K562 (cell line): ENCODE results near the gene MRPL41. TPM values are rescaled to one million over a fixed set of nuclear protein-coding genes. Genes with fewer than 3 reads are reported as not detected.
A peak's percentile ranks its signal among the peaks of the same experiment; 100 is the strongest.

Experiments used
- CCNT2 ChIP-seq: IDR thresholded peaks from 2 replicates; pipeline ENCODE4 v1.6.1; 2011; ENCODE audit warnings: borderline replicate concordance, low read depth, mild to moderate bottlenecking, moderate library complexity, mixed read lengths, low read length; ENCODE audit not compliant: insufficient read length; ENCODE audit errors: extremely low read depth
- CHCHD3 ChIP-seq: fragments of 250-450 bp; sonication (Bioruptor Pico); IDR thresholded peaks from 2 replicates; pipeline ENCODE4 v2.1.2; 2022; ENCODE audit warnings: mild to moderate bottlenecking
- CHD4 ChIP-seq: fragments of 200-600 bp; sonication (generic); IDR thresholded peaks from 3 replicates; pipeline ENCODE4 v1.6.1; 2012; ENCODE audit warnings: low read depth, mild to moderate bottlenecking, mixed read lengths, low read length, inconsistent platforms; ENCODE audit not compliant: insufficient read depth, insufficient replicate concordance, poor library complexity, severe bottlenecking
- ELF1 ChIP-seq: fragments of 200-800 bp; sonication (Bioruptor generic); IDR thresholded peaks from 2 replicates; pipeline ENCODE4 v1.6.1; 2016; ENCODE audit warnings: missing genetic modification characterization, missing compliant biosample characterization
- HCFC1 ChIP-seq: IDR thresholded peaks from 2 replicates; pipeline ENCODE4 v1.6.1; 2012; ENCODE audit warnings: low read depth, low read length, improper control_type of control experiment
- LEF1 ChIP-seq: fragments of 450-650 bp; IDR thresholded peaks from 2 replicates; pipeline ENCODE4 v1.6.1; 2016; ENCODE audit warnings: mild to moderate bottlenecking
- NR3C1 ChIP-seq: sonication (generic); formaldehyde crosslinking; IDR thresholded peaks from 2 replicates; pipeline ENCODE4 v1.8.1; 2022; ENCODE audit warnings: missing genetic modification reagents
- RAD21 ChIP-seq, 2 experiments: fragments of 250-450 bp in 1 of 2; fragments of 450-650 bp in 1 of 2; sonication (Bioruptor Pico) in 1 of 2; formaldehyde crosslinking in 1 of 2; IDR thresholded peaks in 1 of 2; conservative IDR thresholded peaks in 1 of 2; 2 replicates each; pipeline versions ENCODE4 v1.4.0 to v1.8.0; 2020 to 2022; ENCODE audit warnings: mild to moderate bottlenecking in 2 of 2, moderate library complexity in 1 of 2
- TFAM ChIP-seq: fragments of 250-450 bp; sonication (Bioruptor Pico); conservative IDR thresholded peaks from 2 replicates; pipeline ENCODE4 v1.5.0; 2021; ENCODE audit warnings: mild to moderate bottlenecking, moderate library complexity
- ZC3H11A ChIP-seq: IDR thresholded peaks from 2 replicates; pipeline ENCODE4 v1.6.1; 2012; ENCODE audit warnings: low read depth, low read length, improper control_type of control experiment
- ZNF644 ChIP-seq: fragments of 200-800 bp; sonication (Bioruptor generic); IDR thresholded peaks from 2 replicates; pipeline ENCODE4 v1.6.1; 2016; ENCODE audit warnings: low read depth, missing genetic modification characterization, missing compliant biosample characterization
- ZNF764 ChIP-seq: fragments of 250-450 bp; sonication (Bioruptor Pico); IDR thresholded peaks from 2 replicates; pipeline ENCODE4 v1.4.0; 2020; ENCODE audit warnings: low read depth, mild to moderate bottlenecking, moderate library complexity
- polyA plus RNA-seq, 8 experiments: library from polyadenylated mRNA; depleted of rRNA in 4 of 8; stranded (reverse) in 5 of 8; unstranded in 3 of 8; fragments of >200 nt; fragmentation: Nextera tagmentation in 2 of 8; fragmentation: Illumina TruSeq in 1 of 8; extraction: Ambion mirVana in 2 of 8; extraction: Trizol in 1 of 8; gene quantifications; 2 replicates each; pipeline versions ENCODE4 v1.2.1 to v1.2.3, GENCODE V29; 2011 to 2014; ENCODE audit warnings: inconsistent platforms in 1 of 8, missing spikeins in 1 of 8
- total RNA-seq, 7 experiments: library from RNA; depleted of rRNA in 6 of 7; stranded (reverse); fragments of >200 nt in 6 of 7; fragmentation: Illumina TruSeq in 2 of 7; extraction: Trizol in 2 of 7; gene quantifications; 2 replicates each; pipeline versions ENCODE4 v1.2.1 to v1.2.3, GENCODE V29; 2011 to 2021; ENCODE audit warnings: low replicate concordance in 1 of 7
- TF ChIP-seq, protein P1 (sequence below): fragments of 450-650 bp; IDR thresholded peaks from 2 replicates; pipeline ENCODE4 v1.6.1; 2017; ENCODE audit warnings: antibody characterized with exemption, mild to moderate bottlenecking
- TF ChIP-seq, protein P2 (sequence below), 3 experiments: fragments of 200-800 bp in 1 of 3; fragments of 250-450 bp in 1 of 3; fragments of 450-650 bp in 1 of 3; sonication (Bioruptor Pico) in 1 of 3; sonication (Bioruptor generic) in 1 of 3; formaldehyde crosslinking in 1 of 3; IDR thresholded peaks; 2 replicates each; pipeline versions ENCODE4 v1.6.1 to v1.8.0; 2016 to 2022; ENCODE audit warnings: mild to moderate bottlenecking in 2 of 3, missing genetic modification characterization in 2 of 3, missing compliant biosample characterization in 1 of 3, moderate library complexity in 1 of 3
- TF ChIP-seq, protein P3 (sequence below): IDR thresholded peaks from 2 replicates; pipeline ENCODE4 v1.6.1; 2012; ENCODE audit warnings: low read depth, low read length, improper control_type of control experiment, borderline replicate concordance
- TF ChIP-seq, protein P4 (sequence below): fragments of 450-650 bp; IDR thresholded peaks from 2 replicates; pipeline ENCODE4 v1.6.1; 2017; ENCODE audit warnings: antibody characterized with exemption

Gene MRPL41
- total and polyA plus RNA-seq, 9 of the 15 experiments (the other 6 are each of a cell fraction or from before 2014, with no cell fraction given) = 2.6 to 259 (median 21.6) TPM

DNA sequence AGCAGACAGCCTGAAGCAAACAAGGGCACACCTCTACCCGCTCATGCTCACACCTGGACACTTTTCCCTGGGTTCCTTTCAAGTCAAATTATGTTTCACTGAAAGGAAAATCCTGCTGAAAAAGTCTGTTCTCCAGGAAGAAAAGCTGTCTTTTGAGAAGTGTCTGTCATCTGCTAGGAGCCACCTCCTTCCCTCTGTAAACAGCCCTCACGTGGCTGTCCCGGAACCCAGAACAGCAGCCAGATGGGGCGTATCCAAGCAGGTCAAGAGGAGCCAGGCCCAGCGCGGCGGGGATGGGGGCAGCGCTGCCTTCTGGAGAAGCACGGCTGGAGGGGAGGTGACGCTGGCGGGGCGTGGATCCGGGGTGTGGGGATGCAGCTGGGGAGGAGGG lies 1.5 kb upstream of the MRPL41 start, which contains the start of gene PNPLA7 (continued):
- TF ChIP-seq, protein P1, sequence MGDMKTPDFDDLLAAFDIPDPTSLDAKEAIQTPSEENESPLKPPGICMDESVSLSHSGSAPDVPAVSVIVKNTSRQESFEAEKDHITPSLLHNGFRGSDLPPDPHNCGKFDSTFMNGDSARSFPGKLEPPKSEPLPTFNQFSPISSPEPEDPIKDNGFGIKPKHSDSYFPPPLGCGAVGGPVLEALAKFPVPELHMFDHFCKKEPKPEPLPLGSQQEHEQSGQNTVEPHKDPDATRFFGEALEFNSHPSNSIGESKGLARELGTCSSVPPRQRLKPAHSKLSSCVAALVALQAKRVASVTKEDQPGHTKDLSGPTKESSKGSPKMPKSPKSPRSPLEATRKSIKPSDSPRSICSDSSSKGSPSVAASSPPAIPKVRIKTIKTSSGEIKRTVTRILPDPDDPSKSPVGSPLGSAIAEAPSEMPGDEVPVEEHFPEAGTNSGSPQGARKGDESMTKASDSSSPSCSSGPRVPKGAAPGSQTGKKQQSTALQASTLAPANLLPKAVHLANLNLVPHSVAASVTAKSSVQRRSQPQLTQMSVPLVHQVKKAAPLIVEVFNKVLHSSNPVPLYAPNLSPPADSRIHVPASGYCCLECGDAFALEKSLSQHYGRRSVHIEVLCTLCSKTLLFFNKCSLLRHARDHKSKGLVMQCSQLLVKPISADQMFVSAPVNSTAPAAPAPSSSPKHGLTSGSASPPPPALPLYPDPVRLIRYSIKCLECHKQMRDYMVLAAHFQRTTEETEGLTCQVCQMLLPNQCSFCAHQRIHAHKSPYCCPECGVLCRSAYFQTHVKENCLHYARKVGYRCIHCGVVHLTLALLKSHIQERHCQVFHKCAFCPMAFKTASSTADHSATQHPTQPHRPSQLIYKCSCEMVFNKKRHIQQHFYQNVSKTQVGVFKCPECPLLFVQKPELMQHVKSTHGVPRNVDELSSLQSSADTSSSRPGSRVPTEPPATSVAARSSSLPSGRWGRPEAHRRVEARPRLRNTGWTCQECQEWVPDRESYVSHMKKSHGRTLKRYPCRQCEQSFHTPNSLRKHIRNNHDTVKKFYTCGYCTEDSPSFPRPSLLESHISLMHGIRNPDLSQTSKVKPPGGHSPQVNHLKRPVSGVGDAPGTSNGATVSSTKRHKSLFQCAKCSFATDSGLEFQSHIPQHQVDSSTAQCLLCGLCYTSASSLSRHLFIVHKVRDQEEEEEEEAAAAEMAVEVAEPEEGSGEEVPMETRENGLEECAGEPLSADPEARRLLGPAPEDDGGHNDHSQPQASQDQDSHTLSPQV = no peak
- TF ChIP-seq, protein P2, sequence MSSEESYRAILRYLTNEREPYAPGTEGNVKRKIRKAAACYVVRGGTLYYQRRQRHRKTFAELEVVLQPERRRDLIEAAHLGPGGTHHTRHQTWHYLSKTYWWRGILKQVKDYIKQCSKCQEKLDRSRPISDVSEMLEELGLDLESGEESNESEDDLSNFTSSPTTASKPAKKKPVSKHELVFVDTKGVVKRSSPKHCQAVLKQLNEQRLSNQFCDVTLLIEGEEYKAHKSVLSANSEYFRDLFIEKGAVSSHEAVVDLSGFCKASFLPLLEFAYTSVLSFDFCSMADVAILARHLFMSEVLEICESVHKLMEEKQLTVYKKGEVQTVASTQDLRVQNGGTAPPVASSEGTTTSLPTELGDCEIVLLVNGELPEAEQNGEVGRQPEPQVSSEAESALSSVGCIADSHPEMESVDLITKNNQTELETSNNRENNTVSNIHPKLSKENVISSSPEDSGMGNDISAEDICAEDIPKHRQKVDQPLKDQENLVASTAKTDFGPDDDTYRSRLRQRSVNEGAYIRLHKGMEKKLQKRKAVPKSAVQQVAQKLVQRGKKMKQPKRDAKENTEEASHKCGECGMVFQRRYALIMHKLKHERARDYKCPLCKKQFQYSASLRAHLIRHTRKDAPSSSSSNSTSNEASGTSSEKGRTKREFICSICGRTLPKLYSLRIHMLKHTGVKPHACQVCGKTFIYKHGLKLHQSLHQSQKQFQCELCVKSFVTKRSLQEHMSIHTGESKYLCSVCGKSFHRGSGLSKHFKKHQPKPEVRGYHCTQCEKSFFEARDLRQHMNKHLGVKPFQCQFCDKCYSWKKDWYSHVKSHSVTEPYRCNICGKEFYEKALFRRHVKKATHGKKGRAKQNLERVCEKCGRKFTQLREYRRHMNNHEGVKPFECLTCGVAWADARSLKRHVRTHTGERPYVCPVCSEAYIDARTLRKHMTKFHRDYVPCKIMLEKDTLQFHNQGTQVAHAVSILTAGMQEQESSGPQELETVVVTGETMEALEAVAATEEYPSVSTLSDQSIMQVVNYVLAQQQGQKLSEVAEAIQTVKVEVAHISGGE (CRISPR knock-in tag; IDR thresholded peaks at IDR 0.05) = no peak
- no peak for TF ChIP-seq ZNF764 (CRISPR knock-in tag)
- TF ChIP-seq HCFC1 = no peak
- TF ChIP-seq, protein P3, sequence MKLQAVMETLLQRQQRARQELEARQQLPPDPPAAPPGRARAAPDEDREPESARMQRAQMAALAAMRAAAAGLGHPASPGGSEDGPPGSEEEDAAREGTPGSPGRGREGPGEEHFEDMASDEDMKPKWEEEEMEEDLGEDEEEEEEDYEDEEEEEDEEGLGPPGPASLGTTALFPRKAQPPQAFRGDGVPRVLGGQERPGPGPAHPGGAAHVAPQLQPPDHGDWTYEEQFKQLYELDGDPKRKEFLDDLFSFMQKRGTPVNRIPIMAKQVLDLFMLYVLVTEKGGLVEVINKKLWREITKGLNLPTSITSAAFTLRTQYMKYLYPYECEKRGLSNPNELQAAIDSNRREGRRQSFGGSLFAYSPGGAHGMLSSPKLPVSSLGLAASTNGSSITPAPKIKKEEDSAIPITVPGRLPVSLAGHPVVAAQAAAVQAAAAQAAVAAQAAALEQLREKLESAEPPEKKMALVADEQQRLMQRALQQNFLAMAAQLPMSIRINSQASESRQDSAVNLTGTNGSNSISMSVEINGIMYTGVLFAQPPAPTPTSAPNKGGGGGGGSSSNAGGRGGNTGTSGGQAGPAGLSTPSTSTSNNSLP = no peak
- TF ChIP-seq, protein P4, sequence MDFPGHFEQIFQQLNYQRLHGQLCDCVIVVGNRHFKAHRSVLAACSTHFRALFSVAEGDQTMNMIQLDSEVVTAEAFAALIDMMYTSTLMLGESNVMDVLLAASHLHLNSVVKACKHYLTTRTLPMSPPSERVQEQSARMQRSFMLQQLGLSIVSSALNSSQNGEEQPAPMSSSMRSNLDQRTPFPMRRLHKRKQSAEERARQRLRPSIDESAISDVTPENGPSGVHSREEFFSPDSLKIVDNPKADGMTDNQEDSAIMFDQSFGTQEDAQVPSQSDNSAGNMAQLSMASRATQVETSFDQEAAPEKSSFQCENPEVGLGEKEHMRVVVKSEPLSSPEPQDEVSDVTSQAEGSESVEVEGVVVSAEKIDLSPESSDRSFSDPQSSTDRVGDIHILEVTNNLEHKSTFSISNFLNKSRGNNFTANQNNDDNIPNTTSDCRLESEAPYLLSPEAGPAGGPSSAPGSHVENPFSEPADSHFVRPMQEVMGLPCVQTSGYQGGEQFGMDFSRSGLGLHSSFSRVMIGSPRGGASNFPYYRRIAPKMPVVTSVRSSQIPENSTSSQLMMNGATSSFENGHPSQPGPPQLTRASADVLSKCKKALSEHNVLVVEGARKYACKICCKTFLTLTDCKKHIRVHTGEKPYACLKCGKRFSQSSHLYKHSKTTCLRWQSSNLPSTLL = no peak
- TF ChIP-seq RAD21 (CRISPR knock-in tag; conservative IDR thresholded peaks at IDR 0.05 in 1 of 2, IDR thresholded peaks at IDR 0.05 in 1 of 2) = no peak
- no peak for TF ChIP-seq ZC3H11A
- TF ChIP-seq ZNF644 (tag) = no peak
- no peak for TF ChIP-seq CCNT2
- peak; percentile 46 for TF ChIP-seq ELF1
- TF ChIP-seq CHD4 = no peak
- no peak for TF ChIP-seq TFAM (CRISPR knock-in tag)
- TF ChIP-seq LEF1 = no peak
- TF ChIP-seq CHCHD3 (CRISPR knock-in tag) = no peak
- no peak for TF ChIP-seq NR3C1 (CRISPR knock-in tag)
